Stomach (tissue), 4 donors: ENCODE data around the gene P2RX7.
"Not testable (repeated sequence)": the region's sequence is repeated elsewhere in the genome, so short reads cannot be mapped to it uniquely, and the experiment has no call there.

Experiments used
- EP300 ChIP-seq: sonication (generic); formaldehyde crosslinking; IDR thresholded peaks from one replicate; pipeline ENCODE4 v1.6.1; 2017; ENCODE audit warnings: antibody characterized with exemption
- TF ChIP-seq, protein P1 (sequence below), 7 experiments: fragments of 450-650 bp in 4 of 7; fragments of 200-600 bp in 3 of 7; sonication (generic) in 3 of 7; IDR thresholded peaks; one replicate each; pipeline ENCODE4 v1.5.1; 2016 to 2019; ENCODE audit warnings: antibody characterized with exemption in 7 of 7, control low read depth in 2 of 7, mild to moderate bottlenecking in 1 of 7

DNA sequence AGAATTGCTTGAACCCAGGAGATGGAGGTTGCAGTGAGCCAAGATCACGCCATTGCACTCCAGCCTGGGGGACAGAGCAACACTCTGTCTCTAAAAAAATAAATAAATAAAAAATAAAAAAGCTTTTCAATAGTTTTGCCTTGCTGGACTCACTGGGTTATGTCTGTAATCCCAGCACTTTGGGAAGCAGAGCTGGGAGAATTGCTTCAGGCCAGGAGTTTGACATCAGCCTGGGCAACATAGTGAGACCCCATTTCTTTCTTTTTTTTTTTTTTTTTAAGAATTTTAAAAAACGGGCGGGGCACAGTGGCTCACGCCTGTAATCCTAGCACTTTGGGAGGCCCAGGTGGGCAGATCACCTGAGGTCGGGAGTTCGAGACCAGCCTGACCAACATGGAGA lies 68.5 kb downstream of the P2RX7 start:
- not testable (repeated sequence) for TF ChIP-seq EP300
- TF ChIP-seq, protein P1, sequence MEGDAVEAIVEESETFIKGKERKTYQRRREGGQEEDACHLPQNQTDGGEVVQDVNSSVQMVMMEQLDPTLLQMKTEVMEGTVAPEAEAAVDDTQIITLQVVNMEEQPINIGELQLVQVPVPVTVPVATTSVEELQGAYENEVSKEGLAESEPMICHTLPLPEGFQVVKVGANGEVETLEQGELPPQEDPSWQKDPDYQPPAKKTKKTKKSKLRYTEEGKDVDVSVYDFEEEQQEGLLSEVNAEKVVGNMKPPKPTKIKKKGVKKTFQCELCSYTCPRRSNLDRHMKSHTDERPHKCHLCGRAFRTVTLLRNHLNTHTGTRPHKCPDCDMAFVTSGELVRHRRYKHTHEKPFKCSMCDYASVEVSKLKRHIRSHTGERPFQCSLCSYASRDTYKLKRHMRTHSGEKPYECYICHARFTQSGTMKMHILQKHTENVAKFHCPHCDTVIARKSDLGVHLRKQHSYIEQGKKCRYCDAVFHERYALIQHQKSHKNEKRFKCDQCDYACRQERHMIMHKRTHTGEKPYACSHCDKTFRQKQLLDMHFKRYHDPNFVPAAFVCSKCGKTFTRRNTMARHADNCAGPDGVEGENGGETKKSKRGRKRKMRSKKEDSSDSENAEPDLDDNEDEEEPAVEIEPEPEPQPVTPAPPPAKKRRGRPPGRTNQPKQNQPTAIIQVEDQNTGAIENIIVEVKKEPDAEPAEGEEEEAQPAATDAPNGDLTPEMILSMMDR (IDR thresholded peaks at IDR 0.05): not testable (repeated sequence)
